Mesothelial cell of epicardium (in vitro differentiated cells): ENCODE data around the gene SNX13. TPM values are rescaled to one million over a fixed set of nuclear protein-coding genes. Genes with fewer than 3 reads are reported as not detected.
"Not testable (repeated sequence)": the region's sequence is repeated elsewhere in the genome, so short reads cannot be mapped to it uniquely, and the experiment has no call there.

Experiments
- DNase-seq, 2 experiments: peaks; one replicate each; pipeline ENCODE4 v3.0.0; 2021; ENCODE audit warnings: low spot score in 2 of 2; ENCODE audit not compliant: unreplicated experiment in 2 of 2
- H3K27ac Mint-ChIP-seq: 2 replicates; pipeline ENCODE4 v1.8.0; 2021; ENCODE audit warnings: mixed read lengths
- H3K27me3 Mint-ChIP-seq: 2 replicates; pipeline ENCODE4 v1.8.0; 2021; ENCODE audit warnings: low read depth, mixed read lengths
- H3K36me3 Mint-ChIP-seq: 2 replicates; pipeline ENCODE4 v1.8.0; 2021; ENCODE audit warnings: mixed read lengths
- H3K4me1 Mint-ChIP-seq: 2 replicates; pipeline ENCODE4 v1.8.0; 2021; ENCODE audit warnings: mixed read lengths
- H3K4me3 Mint-ChIP-seq: 2 replicates; pipeline ENCODE4 v1.8.0; 2021; ENCODE audit warnings: mild to moderate bottlenecking, moderate library complexity, mixed read lengths
- H3K9me3 Mint-ChIP-seq: 2 replicates; pipeline ENCODE4 v1.8.0; 2021; ENCODE audit warnings: mixed read lengths
- total RNA-seq: library from RNA; stranded (reverse); gene quantifications from 3 replicates; pipeline ENCODE4 v1.2.1, GENCODE V29; 2021
- TF ChIP-seq, protein P1 (sequence below): fragments of 200-600 bp; sonication (generic); IDR thresholded peaks from one replicate; pipeline ENCODE4 v1.5.0; 2021; ENCODE audit warnings: antibody characterized with exemption; ENCODE audit not compliant: unreplicated experiment

The SNX13 gene
- total RNA-seq, 1 donor from 2014 or later = 57.1 TPM

DNA sequence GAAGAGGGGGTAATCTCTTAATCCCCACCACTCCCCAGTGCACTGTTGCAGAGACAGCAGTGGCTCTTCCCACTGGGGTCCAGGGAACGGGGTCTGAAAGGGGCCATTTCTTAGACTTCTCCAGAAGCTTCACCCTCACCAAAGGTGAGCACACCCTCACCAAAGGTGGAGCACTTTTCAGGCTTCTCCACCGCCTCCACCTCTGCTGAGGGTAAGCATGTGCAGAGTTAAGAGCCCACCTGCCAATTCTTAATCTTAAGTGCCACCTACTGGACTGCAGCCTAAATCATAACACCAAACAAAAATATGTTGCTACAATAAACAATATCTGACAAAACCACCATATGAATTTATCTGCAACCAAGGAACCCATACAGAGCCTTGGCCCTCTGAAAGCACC is 27.0 kb downstream of the SNX13 start:
- no peaks in the 10 kb centered on the region for H3K27me3 Mint-ChIP-seq
- H3K4me3 Mint-ChIP-seq = no peak overlapping the region
- no peaks in the 10 kb centered on the region for H3K4me1 Mint-ChIP-seq
- no peak for DNase-seq
- TF ChIP-seq, protein P1, sequence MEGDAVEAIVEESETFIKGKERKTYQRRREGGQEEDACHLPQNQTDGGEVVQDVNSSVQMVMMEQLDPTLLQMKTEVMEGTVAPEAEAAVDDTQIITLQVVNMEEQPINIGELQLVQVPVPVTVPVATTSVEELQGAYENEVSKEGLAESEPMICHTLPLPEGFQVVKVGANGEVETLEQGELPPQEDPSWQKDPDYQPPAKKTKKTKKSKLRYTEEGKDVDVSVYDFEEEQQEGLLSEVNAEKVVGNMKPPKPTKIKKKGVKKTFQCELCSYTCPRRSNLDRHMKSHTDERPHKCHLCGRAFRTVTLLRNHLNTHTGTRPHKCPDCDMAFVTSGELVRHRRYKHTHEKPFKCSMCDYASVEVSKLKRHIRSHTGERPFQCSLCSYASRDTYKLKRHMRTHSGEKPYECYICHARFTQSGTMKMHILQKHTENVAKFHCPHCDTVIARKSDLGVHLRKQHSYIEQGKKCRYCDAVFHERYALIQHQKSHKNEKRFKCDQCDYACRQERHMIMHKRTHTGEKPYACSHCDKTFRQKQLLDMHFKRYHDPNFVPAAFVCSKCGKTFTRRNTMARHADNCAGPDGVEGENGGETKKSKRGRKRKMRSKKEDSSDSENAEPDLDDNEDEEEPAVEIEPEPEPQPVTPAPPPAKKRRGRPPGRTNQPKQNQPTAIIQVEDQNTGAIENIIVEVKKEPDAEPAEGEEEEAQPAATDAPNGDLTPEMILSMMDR = no peak
- H3K9me3 Mint-ChIP-seq = peaks cover 26% of the 10 kb centered on the region
- H3K36me3 Mint-ChIP-seq = peaks cover 27% of the 10 kb centered on the region
- H3K27ac Mint-ChIP-seq = no peak overlapping the region

DNA sequence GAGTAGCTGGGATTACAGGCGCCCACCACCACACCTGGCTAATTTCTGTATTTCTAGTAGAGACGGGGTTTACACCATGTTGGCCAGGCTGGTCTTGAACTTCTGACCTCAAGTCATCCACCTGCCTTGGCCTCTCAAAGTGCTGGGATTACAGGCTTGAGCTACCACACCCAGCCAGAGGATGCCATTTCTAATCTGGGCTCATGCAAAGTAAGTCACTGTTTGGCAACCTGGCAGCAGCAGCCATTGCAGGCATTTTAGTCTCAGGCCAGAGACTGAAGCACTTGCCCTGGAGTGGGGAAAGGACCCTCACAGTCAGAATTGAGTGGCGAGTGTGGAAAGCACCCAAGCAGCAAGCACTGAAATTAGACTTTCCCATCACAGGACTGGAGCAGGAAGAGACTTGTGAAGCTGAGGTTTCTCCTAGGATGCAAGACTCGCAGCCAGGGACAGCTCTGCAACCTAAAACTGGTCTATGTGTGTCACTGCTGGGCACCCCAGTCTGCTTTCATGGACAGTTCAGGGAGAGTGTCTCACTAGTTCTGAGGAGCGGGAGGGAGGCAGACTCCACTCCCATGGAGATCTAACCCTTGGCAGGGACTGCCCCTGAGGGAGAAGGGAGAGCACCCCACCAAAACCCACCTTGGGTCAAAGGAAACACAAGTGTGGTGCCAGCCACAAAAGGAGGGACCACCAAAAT is 27.6 kb downstream of the SNX13 start:
- Mint-ChIP-seq H3K4me3 (no peak overlapping the region), H3K27me3 (no peaks in the 10 kb centered on the region), H3K9me3 (peaks cover 26% of the 10 kb centered on the region), H3K36me3 (peaks cover 24% of the 10 kb centered on the region), H3K27ac (no peak overlapping the region), H3K4me1 (no peaks in the 10 kb centered on the region)
- TF ChIP-seq, protein P1 = no peak
- no peak for DNase-seq

DNA sequence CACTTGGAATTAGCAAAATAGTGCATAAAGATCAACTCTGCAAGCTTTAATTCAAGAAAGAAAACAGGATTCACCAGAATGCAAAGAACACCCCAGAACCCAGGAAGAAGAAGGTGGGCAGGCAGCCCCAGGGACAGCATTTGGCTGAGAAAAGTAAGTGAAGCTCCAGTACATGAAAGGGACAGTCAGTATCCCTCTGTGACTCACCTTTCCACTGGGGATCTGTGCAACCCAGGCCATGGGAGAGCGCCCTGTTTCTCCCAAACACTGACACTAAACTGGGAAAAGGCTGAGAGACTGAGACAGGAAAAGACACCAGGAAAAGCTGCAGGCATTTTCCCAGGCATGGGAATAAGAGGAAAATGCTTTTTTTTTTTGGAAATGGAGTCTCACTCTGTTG is 28.2 kb downstream of the SNX13 start:
- Mint-ChIP-seq H3K4me3 (no peak overlapping the region), H3K36me3 (peaks cover 22% of the 10 kb centered on the region), H3K4me1 (no peaks in the 10 kb centered on the region)

DNA sequence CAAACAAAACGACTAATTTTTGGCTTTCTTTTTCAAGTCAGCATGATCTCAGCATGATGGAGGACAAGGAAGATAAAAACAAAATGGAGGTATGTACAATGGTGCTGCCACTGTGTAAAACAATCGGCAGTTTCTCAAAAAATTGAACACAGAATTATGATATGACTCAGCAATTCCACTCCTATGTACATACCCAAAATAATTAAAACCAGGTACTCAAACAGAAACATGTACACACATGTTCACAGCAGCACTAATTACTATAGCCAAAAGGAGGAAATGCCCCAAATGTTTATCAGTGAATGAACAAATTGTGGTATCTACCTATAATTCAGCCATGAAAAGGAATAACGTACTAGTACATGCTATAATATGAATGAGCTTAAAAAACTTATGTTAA is 29.9 kb downstream of the SNX13 start:
- Mint-ChIP-seq H3K4me3 (no peak overlapping the region), H3K9me3 (peaks cover 26% of the 10 kb centered on the region), H3K27me3 (no peaks in the 10 kb centered on the region), H3K4me1 (no peaks in the 10 kb centered on the region), H3K27ac (no peak overlapping the region), H3K36me3 (peaks cover 22% of the 10 kb centered on the region)
- DNase-seq = no peak
- TF ChIP-seq, protein P1 = no peak

More for the DNA sequence above, 28.2 kb downstream of the SNX13 start:
- DNase-seq = no peak
- Mint-ChIP-seq H3K27ac (no peak overlapping the region), H3K27me3 (no peaks in the 10 kb centered on the region), H3K9me3 (peaks cover 26% of the 10 kb centered on the region)
- TF ChIP-seq, protein P1 = no peak

DNA sequence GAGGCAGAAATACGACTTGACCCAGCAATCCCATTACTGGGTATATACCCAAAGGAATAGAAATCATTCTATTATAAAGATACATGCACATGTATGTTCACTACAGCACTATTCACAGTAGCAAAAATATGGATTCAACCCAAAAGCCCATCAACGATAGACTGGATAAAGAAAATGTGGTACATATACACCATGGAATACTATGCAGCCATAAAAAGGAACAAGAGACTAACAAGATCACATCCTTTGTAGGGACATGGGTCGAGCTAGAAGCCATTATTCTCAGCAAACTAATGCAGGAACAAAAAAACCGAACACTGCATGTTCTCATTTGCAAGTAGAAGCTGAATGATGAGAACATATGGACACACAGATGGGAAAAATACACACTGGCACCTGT is 31.0 kb downstream of the SNX13 start:
- Mint-ChIP-seq H3K36me3 (peaks cover 20% of the 10 kb centered on the region), H3K9me3 (peaks cover 26% of the 10 kb centered on the region)
- not testable (repeated sequence) for H3K27ac Mint-ChIP-seq

DNA sequence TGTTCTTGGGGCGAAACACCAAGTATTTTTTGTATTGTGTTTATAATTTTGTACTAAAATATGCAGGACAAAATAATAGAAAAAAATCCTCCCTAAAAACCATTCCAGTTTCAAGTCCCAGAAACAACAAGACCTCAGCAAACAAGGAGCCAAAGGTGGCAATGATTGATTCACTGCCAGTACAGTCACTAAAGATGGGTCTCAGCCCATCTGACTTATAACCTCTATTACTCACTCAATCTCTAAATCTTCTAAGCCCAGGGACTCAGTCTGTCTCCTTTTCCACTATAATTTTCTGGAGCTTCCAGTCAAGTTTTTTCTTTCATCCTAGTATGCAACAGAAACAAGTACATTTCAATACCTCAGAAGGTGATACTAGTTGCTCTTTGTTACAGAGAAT is 33.3 kb downstream of the SNX13 start:
- Mint-ChIP-seq H3K27me3 (no peaks in the 10 kb centered on the region), H3K27ac (no peak overlapping the region), H3K4me3 (no peak overlapping the region), H3K9me3 (peaks cover 26% of the 10 kb centered on the region), H3K4me1 (no peaks in the 10 kb centered on the region), H3K36me3 (peaks cover 20% of the 10 kb centered on the region)
- no peak for DNase-seq
- TF ChIP-seq, protein P1 = no peak

More for the DNA sequence above, 31.0 kb downstream of the SNX13 start:
- not testable (repeated sequence) for DNase-seq, H3K4me3 Mint-ChIP-seq, H3K4me1 Mint-ChIP-seq, H3K27me3 Mint-ChIP-seq
